ENCODE results near the gene SUOX. TPM values are rescaled to one million over a fixed set of nuclear protein-coding genes. Genes with fewer than 3 reads are reported as not detected.

Gene SUOX
- total RNA-seq: 6.9 TPM
- polyA plus RNA-seq: 10 to 100 TPM in 1 of 4 donors, 1 to 10 TPM in 3; 2.2 to 10.3 (median 5.9) TPM

DNA sequence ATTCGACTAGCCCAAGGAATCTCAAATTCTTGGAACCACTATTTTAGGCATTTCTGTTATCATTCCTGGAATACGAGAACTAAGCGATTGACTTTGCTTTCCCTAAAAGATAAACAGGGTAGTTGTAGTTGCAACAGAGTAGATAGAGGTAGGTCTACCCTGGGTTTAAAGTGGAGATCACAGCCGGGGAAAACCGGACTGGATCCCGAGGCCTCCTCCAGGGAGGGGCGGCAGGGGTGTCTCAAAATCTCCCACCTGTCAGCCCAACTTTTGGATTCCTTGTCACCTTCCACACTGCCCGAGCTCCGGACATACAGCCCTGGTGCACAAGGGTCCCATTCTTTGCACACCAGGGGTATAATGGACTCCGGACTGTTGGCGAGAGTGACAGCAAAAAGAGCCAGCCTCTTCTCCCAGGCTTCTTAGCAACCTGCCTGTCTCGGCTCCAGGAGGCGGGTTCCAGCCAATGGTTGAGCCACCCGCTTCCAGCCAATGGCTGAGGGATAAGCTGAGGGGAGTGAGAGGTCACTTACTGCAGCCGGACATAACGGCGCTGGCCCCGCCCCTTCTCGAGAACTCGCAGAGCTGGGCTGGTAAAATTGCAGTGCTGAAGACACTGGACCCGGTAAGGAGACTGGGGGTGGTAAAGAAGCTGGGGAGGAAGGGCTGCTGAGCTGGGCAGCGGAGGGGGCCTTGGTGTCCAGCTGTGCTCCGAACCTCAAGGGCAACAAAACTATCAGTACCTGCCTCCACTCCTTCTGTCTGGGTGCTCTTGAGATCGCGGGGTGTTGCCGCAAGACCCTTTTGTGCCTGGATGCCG, at the start of gene SUOX:
Gene SUOX, plus strand, starts transcription at position 562 of the 820 bp plus-strand sequence. CDS start 4,946 bp downstream, outside the sequence.
- ATAC-seq (ENCODE audit: low read depth in 2 of 2) (peak; percentile 33 to 38), DNase-seq (peak in 2 of 3 donors; percentile 45 to 78)
- Histone ChIP-seq H3K27ac (ENCODE audit: insufficient read depth, low read length, poor library complexity, severe bottlenecking) (peak within 1 kb of the TSS; percentile 50), H3K4me1 (ENCODE audit: control insufficient read depth, insufficient read depth, low read length, poor library complexity, severe bottlenecking) (peaks cover 18% of the 10 kb centered on the region), H3K9me3 (ENCODE audit: control insufficient read depth in 2 of 2, low read length in 2 of 2) (no peaks in the 10 kb centered on the region), H3K4me3 (ENCODE audit: low read depth, low read length) (peak within 1 kb of the TSS; percentile 81), H3K27me3 (ENCODE audit: control insufficient read depth, insufficient read depth, low read length) (no peaks in the 10 kb centered on the region), H3K36me3 (ENCODE audit: control insufficient read depth, insufficient read depth, low read length) (peaks cover 28% of the 10 kb centered on the region)
- H3K4me3 Mint-ChIP-seq: peak within 1 kb of the TSS; percentile 83 to 89 (median 88)
- H3K4me1 Mint-ChIP-seq: peaks cover 6 to 37% (median 26%) of the 10 kb centered on the region in 4 donors
- H3K36me3 Mint-ChIP-seq: peaks cover 17% of the 10 kb centered on the region
- no peaks in the 10 kb centered on the region for H3K27me3 Mint-ChIP-seq
- peak within 1 kb of the TSS; percentile 76 to 91 (median 91) for H3K27ac Mint-ChIP-seq
- no peaks in the 10 kb centered on the region for H3K9me3 Mint-ChIP-seq

DNA sequence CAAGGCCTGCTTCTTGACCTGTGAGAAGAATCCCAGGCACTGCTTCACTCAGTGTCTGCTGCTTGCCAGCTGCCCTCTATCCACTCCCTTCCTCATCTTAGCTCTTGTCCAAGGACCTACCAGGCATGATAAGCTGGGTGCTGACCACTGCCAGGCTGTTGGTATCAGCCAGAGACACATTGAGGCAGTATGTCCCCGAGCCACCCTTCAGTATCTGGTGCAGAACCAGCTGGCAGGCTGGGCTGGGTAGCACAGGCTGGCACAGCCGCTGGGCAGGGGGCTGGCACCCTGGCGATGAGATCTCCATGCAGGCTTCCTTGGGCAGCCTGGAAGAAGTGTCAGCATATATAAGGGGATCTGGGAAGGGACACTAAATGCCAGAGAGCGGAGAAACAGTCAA, 41.7 kb upstream of the SUOX start:
- Mint-ChIP-seq H3K27ac (peak overlapping the region in 1 of 3 donors; percentile 47), H3K4me1 (peaks cover 0 to 37% (median 19%) of the 10 kb centered on the region in 4 donors), H3K27me3 (peaks cover 4% of the 10 kb centered on the region), H3K9me3 (peaks cover 0 to 1% (median 0%) of the 10 kb centered on the region in 7 donors), H3K4me3 (no peak overlapping the region), H3K36me3 (peaks cover 27% of the 10 kb centered on the region)
- no peak overlapping the region for H3K4me3 ChIP-seq (ENCODE audit: low read depth, low read length)
- H3K36me3 ChIP-seq (ENCODE audit: control insufficient read depth, insufficient read depth, low read length): peaks cover 40% of the 10 kb centered on the region
- no peak overlapping the region for H3K27ac ChIP-seq (ENCODE audit: insufficient read depth, low read length, poor library complexity, severe bottlenecking)
- peak; percentile 8 to 17 for ATAC-seq (ENCODE audit: low read depth in 2 of 2)
- DNase-seq: peak in 1 of 3 donors; percentile 40
- no peaks in the 10 kb centered on the region for H3K4me1 ChIP-seq (ENCODE audit: control insufficient read depth, insufficient read depth, low read length, poor library complexity, severe bottlenecking)
- H3K27me3 ChIP-seq (ENCODE audit: control insufficient read depth, insufficient read depth, low read length): no peaks in the 10 kb centered on the region
- H3K9me3 ChIP-seq (ENCODE audit: control insufficient read depth in 2 of 2, low read length in 2 of 2): no peaks in the 10 kb centered on the region

DNA sequence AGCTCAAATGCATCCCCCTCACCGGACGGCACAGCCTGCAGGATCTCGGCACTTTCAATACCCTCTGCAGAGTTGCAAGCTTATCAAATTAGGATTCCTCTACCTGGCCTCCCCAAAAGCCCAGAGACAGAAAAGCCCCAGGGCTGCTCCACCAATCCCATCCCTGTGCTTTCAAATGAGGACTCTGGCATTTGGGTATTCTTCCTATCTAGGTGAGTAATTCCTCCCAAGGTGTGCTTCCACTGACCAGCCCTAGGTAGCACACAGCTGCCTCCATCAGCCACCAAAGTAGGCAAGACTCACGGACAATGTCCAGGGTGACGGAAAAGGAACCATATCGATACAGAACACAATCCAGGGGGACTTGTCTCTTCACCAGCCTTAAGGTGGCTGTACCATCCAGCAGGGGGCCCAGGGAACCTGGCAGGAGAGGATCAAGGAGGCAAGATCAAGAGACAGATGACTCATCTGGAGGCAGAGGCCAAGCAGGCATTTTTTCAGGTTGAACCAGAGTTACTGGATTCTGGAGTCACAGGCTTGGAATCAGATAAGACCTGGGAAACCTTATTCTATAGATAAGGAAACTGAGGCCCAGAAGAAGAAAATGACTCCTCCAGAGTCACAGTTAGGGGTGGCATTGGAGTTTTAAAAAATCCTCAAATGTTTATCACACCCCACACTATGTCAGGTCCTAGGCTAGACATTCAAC, 41.1 kb upstream of the SUOX start:
- DNase-seq: peak in 2 of 3 donors; percentile 19 to 72
- Mint-ChIP-seq H3K9me3 (peaks cover 0 to 1% (median 0%) of the 10 kb centered on the region in 7 donors), H3K27ac (peak overlapping the region; percentile 52 to 94 (median 68)), H3K27me3 (peaks cover 4% of the 10 kb centered on the region), H3K4me1 (peaks cover 0 to 36% (median 19%) of the 10 kb centered on the region in 4 donors), H3K36me3 (peaks cover 27% of the 10 kb centered on the region), H3K4me3 (no peak overlapping the region)
- peak; percentile 74 to 76 for ATAC-seq (ENCODE audit: low read depth in 2 of 2)
- H3K27me3 ChIP-seq (ENCODE audit: control insufficient read depth, insufficient read depth, low read length): no peaks in the 10 kb centered on the region
- no peak overlapping the region for H3K4me3 ChIP-seq (ENCODE audit: low read depth, low read length)
- peaks cover 34% of the 10 kb centered on the region for H3K36me3 ChIP-seq (ENCODE audit: control insufficient read depth, insufficient read depth, low read length)
- no peaks in the 10 kb centered on the region for H3K9me3 ChIP-seq (ENCODE audit: control insufficient read depth in 2 of 2, low read length in 2 of 2)
- no peaks in the 10 kb centered on the region for H3K4me1 ChIP-seq (ENCODE audit: control insufficient read depth, insufficient read depth, low read length, poor library complexity, severe bottlenecking)
- H3K27ac ChIP-seq (ENCODE audit: insufficient read depth, low read length, poor library complexity, severe bottlenecking): peak overlapping the region; percentile 17

DNA sequence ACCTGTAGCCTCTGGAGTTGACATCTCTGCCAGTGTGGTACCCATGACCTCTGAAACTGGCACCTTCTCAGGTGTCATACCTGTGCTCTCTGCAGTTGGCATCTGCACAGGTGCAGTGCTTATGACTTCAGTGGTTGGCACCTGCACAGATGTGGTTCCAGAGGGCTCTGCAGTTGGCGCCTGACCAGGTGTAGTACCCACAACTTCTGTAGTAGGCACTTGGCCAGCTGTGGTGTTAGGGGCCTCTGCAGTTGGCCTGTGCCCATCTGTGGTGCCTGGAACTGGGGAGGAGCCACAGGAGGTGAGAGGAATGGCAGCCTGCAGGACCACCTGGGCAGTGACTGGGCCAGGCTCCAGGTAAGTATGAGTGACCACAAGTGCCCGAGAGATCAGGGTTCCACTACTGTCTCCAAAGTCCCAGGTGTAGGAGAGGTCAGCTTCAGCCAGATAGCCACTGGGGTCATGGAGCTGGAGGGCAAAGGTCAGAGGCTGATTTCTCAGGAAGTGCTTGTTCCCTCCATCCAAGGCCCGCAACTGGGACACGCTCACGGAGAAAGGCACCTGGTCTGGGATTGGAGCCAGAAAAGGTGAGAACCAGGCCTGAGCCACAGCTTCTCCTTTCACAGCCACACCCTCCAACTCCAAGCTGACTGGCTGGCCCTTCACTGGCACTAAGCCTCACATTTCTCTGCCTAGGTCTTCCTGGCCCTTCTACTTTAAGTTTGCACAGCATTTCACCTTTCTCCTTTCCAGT, 39.8 kb upstream of the SUOX start:
- Histone ChIP-seq H3K27me3 (ENCODE audit: control insufficient read depth, insufficient read depth, low read length) (no peaks in the 10 kb centered on the region), H3K9me3 (ENCODE audit: control insufficient read depth in 2 of 2, low read length in 2 of 2) (no peaks in the 10 kb centered on the region), H3K36me3 (ENCODE audit: control insufficient read depth, insufficient read depth, low read length) (peaks cover 21% of the 10 kb centered on the region), H3K4me1 (ENCODE audit: control insufficient read depth, insufficient read depth, low read length, poor library complexity, severe bottlenecking) (no peaks in the 10 kb centered on the region), H3K27ac (ENCODE audit: insufficient read depth, low read length, poor library complexity, severe bottlenecking) (peak overlapping the region; percentile 17), H3K4me3 (ENCODE audit: low read depth, low read length) (no peak overlapping the region)
- ATAC-seq (ENCODE audit: low read depth in 2 of 2) (no peak), DNase-seq (no peak)
- peaks cover 0 to 1% (median 0%) of the 10 kb centered on the region in 7 donors for H3K9me3 Mint-ChIP-seq
- H3K4me3 Mint-ChIP-seq: no peak overlapping the region
- peaks cover 4% of the 10 kb centered on the region for H3K27me3 Mint-ChIP-seq
- H3K27ac Mint-ChIP-seq: peak overlapping the region; percentile 79 to 86 (median 86)
- H3K36me3 Mint-ChIP-seq: peaks cover 14% of the 10 kb centered on the region
- peaks cover 0 to 24% (median 18%) of the 10 kb centered on the region in 4 donors for H3K4me1 Mint-ChIP-seq

DNA sequence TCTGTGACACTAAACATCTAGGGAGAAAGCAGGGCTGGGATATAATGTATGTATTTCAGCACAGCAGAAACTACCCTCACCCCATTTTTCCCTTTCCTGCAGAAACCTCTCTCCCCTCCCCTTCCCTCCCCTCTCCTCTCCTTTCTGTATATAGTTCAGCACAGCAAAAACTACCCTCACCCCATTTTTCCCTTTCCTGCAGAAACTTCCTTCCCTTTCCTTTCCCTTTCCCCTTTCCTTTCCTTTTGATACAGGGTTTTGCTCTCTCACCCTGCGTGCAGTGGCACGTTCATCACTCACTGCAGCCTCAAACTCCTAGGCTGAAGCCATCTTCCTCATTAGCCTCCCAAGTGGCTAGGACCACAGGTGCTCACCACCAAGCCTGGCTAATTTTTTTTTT, 33.3 kb upstream of the SUOX start:
- peaks cover 17 to 34% (median 24%) of the 10 kb centered on the region in 4 donors for H3K4me1 Mint-ChIP-seq
- Histone ChIP-seq H3K27me3 (ENCODE audit: control insufficient read depth, insufficient read depth, low read length) (no peaks in the 10 kb centered on the region), H3K4me3 (ENCODE audit: low read depth, low read length) (no peak overlapping the region), H3K4me1 (ENCODE audit: control insufficient read depth, insufficient read depth, low read length, poor library complexity, severe bottlenecking) (peaks cover 19% of the 10 kb centered on the region), H3K27ac (ENCODE audit: insufficient read depth, low read length, poor library complexity, severe bottlenecking) (no peak overlapping the region), H3K9me3 (ENCODE audit: control insufficient read depth in 2 of 2, low read length in 2 of 2) (no peaks in the 10 kb centered on the region), H3K36me3 (ENCODE audit: control insufficient read depth, insufficient read depth, low read length) (no peaks in the 10 kb centered on the region)
- no peaks in the 10 kb centered on the region for H3K9me3 Mint-ChIP-seq
- H3K4me3 Mint-ChIP-seq: peak overlapping the region in 1 of 4 donors; percentile 29
- no peak for ATAC-seq (ENCODE audit: low read depth in 2 of 2)
- H3K36me3 Mint-ChIP-seq: no peaks in the 10 kb centered on the region
- DNase-seq: no peak
- H3K27me3 Mint-ChIP-seq: no peaks in the 10 kb centered on the region
- H3K27ac Mint-ChIP-seq: no peak overlapping the region

DNA sequence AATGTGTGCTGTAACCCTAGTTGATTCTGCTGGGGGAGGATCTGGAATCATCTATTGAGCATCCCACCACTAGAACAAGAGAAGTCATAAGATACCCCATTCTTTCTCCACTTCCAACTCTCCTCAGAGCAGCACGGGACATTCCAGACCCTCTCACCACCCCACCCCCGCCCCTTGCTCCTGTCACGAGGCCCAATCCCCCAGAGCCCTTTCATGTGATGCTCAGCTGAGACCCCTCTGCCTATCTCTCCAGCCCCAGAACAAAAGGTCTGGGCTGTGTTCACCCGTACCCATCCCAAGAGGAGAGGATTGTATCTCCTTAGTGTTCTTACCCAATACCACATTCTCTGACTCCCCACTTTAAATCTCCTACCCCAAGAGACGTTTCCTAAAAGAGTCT, 31.8 kb upstream of the SUOX start:
- no peaks in the 10 kb centered on the region for H3K27me3 Mint-ChIP-seq
- no peak for DNase-seq
- H3K4me1 Mint-ChIP-seq: peaks cover 17 to 35% (median 26%) of the 10 kb centered on the region in 4 donors
- ATAC-seq (ENCODE audit: low read depth in 2 of 2): no peak
- no peaks in the 10 kb centered on the region for H3K36me3 Mint-ChIP-seq
- no peaks in the 10 kb centered on the region for H3K9me3 Mint-ChIP-seq
- H3K9me3 ChIP-seq (ENCODE audit: control insufficient read depth in 2 of 2, low read length in 2 of 2): no peaks in the 10 kb centered on the region
- H3K27me3 ChIP-seq (ENCODE audit: control insufficient read depth, insufficient read depth, low read length): no peaks in the 10 kb centered on the region
- peaks cover 2% of the 10 kb centered on the region for H3K36me3 ChIP-seq (ENCODE audit: control insufficient read depth, insufficient read depth, low read length)
- no peak overlapping the region for H3K4me3 ChIP-seq (ENCODE audit: low read depth, low read length)
- H3K27ac ChIP-seq (ENCODE audit: insufficient read depth, low read length, poor library complexity, severe bottlenecking): no peak overlapping the region
- peaks cover 19% of the 10 kb centered on the region for H3K4me1 ChIP-seq (ENCODE audit: control insufficient read depth, insufficient read depth, low read length, poor library complexity, severe bottlenecking)
- peak overlapping the region in 2 of 3 donors; percentile 39 to 95 for H3K27ac Mint-ChIP-seq
- peak overlapping the region; percentile 58 to 94 (median 91) for H3K4me3 Mint-ChIP-seq

DNA sequence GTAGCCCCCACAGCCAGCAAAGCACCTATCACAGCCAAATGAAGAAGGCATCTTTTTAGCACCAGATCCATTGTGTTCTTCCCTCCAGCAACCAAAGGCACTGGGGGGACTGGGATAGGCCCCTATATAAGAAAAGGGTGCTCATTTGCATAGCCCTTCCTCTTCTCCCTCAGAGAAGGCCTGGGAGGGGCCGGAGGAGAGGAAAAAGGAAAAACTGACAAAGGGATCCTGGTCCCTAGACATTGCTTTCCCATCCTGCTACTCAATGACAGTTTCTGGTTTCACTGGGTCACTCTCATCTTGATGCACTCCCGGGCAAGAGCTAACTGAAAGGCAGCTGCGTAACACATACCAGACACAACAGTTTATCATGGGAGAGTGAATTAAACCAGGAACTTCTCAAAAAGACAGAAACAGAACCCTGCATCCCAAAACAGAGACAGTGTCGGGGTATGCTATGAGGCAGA, 31.1 kb upstream of the SUOX start, which contains the start of gene PMEL:
Gene PMEL, minus strand, starts transcription at position 102 of the 467 bp plus-strand sequence. Its CDS starts 31 bp downstream, at position 71.
- Mint-ChIP-seq H3K4me1 (peaks cover 17 to 37% (median 27%) of the 10 kb centered on the region in 4 donors), H3K27me3 (no peaks in the 10 kb centered on the region), H3K27ac (peak within 1 kb of the TSS; percentile 92 to 95 (median 95)), H3K36me3 (no peaks in the 10 kb centered on the region), H3K9me3 (no peaks in the 10 kb centered on the region), H3K4me3 (peak within 1 kb of the TSS; percentile 90 to 97 (median 93))
- no peaks in the 10 kb centered on the region for H3K27me3 ChIP-seq (ENCODE audit: control insufficient read depth, insufficient read depth, low read length)
- H3K9me3 ChIP-seq (ENCODE audit: control insufficient read depth in 2 of 2, low read length in 2 of 2): no peaks in the 10 kb centered on the region
- ATAC-seq (ENCODE audit: low read depth in 2 of 2) (no peak), DNase-seq (no peak)
- H3K36me3 ChIP-seq (ENCODE audit: control insufficient read depth, insufficient read depth, low read length): peaks cover 2% of the 10 kb centered on the region
- H3K27ac ChIP-seq (ENCODE audit: insufficient read depth, low read length, poor library complexity, severe bottlenecking): peak within 1 kb of the TSS; percentile 73
- peaks cover 19% of the 10 kb centered on the region for H3K4me1 ChIP-seq (ENCODE audit: control insufficient read depth, insufficient read depth, low read length, poor library complexity, severe bottlenecking)
- peak within 1 kb of the TSS; percentile 79 for H3K4me3 ChIP-seq (ENCODE audit: low read depth, low read length)

Data from CD4-positive, CD25-positive, alpha-beta regulatory T cell (primary cell).